Thoracic aorta (tissue), 2 donors: Measurements from ENCODE around the gene CACUL1. TPM values are rescaled to one million over a fixed set of nuclear protein-coding genes. Genes with fewer than 3 reads are reported as not detected.
A peak's percentile ranks its signal among the peaks of the same experiment; 100 is the strongest.

Experiments
- ATAC-seq: fragments of 150-250 bp; one replicate; pipeline ENCODE4 v1.8.0; 2017; ENCODE audit warnings: low read depth; ENCODE audit not compliant: insufficient number of reproducible peaks, low FRiP score
- DNase-seq: peaks from one replicate; pipeline ENCODE4 v3.0.0-alpha.2; 2020; ENCODE audit warnings: low spot score
- H3K27ac ChIP-seq, 2 donors: fragments of 200-600 bp; sonication (generic); 1 replicate in 1 of 2; 2 replicates in 1 of 2; pipeline ENCODE4 v1.5.1; 2016; ENCODE audit warnings: mild to moderate bottlenecking in 2 of 2, moderate library complexity in 2 of 2
- H3K27me3 ChIP-seq: fragments of 200-600 bp; sonication (generic); replicated peaks from 2 replicates; pipeline ENCODE4 v1.6.0; 2016; ENCODE audit warnings: mild to moderate bottlenecking; ENCODE audit not compliant: insufficient read depth
- H3K36me3 ChIP-seq: fragments of 200-600 bp; sonication (generic); one replicate; pipeline ENCODE4 v1.5.1; 2016
- H3K4me1 ChIP-seq, 2 donors: fragments of 200-600 bp; sonication (generic); 1 replicate in 1 of 2; 2 replicates in 1 of 2; pipeline versions ENCODE4 v1.5.1 to v1.6.0; 2016; ENCODE audit warnings: low read depth in 2 of 2, mild to moderate bottlenecking in 1 of 2; ENCODE audit not compliant: control insufficient read depth in 1 of 2
- H3K4me3 ChIP-seq: fragments of 200-600 bp; sonication (generic); 2 replicates; pipeline ENCODE4 v1.5.1; 2016; ENCODE audit warnings: mild to moderate bottlenecking
- H3K9me3 ChIP-seq: fragments of 200-600 bp; sonication (generic); 2 replicates; pipeline ENCODE4 v1.5.1; 2016
- CTCF ChIP-seq: fragments of 200-600 bp; sonication (generic); IDR thresholded peaks from one replicate; pipeline ENCODE4 v1.5.1; 2019; ENCODE audit warnings: antibody characterized with exemption
- total RNA-seq, 2 donors: library from RNA; depleted of rRNA; stranded (reverse); fragments of >200 nt; gene quantifications; one replicate each; pipeline versions ENCODE4 v1.1.0 to v1.2.3, GENCODE V29; 2016

CACUL1 gene
- total RNA-seq, 2 donors from 2014 or later = 32.7 to 42.9 TPM

- DNase-seq (no peak), ATAC-seq (no peak)
- Histone ChIP-seq H3K4me3 (no peak overlapping the region), H3K27ac (no peak overlapping the region), H3K4me1 (peaks cover 4 to 25% of the 10 kb centered on the region in 2 donors), H3K27me3 (no peaks in the 10 kb centered on the region), H3K9me3 (no peaks in the 10 kb centered on the region), H3K36me3 (no peaks in the 10 kb centered on the region)
- TF ChIP-seq CTCF = no peak
These were observed 28.8 kb downstream of the CACUL1 start for GRCh38 chr10:118725886-118726500.

GRCh38 chr10:118723466-118723865 is 31.3 kb downstream of the CACUL1 start:
- no peak overlapping the region for H3K4me3 ChIP-seq
- peaks cover 14 to 32% of the 10 kb centered on the region in 2 donors for H3K4me1 ChIP-seq
- ATAC-seq (no peak), DNase-seq (no peak)
- no peaks in the 10 kb centered on the region for H3K27me3 ChIP-seq
- H3K36me3 ChIP-seq = no peaks in the 10 kb centered on the region
- no peak for TF ChIP-seq CTCF
- H3K9me3 ChIP-seq = no peaks in the 10 kb centered on the region
- H3K27ac ChIP-seq = no peak overlapping the region

GRCh38 chr10:118721539-118721876 is 33.3 kb downstream of the CACUL1 start:
- H3K27ac ChIP-seq = no peak overlapping the region

GRCh38 chr10:118720685-118721538 is 33.9 kb downstream of the CACUL1 start:
- TF ChIP-seq CTCF = peak; percentile 78
- no peaks in the 10 kb centered on the region for H3K9me3 ChIP-seq
- H3K27me3 ChIP-seq = no peaks in the 10 kb centered on the region
- ATAC-seq (no peak), DNase-seq (peak; percentile 19)
- peaks cover 14 to 27% of the 10 kb centered on the region in 2 donors for H3K4me1 ChIP-seq
- no peak overlapping the region for H3K27ac ChIP-seq
- no peaks in the 10 kb centered on the region for H3K36me3 ChIP-seq
- no peak overlapping the region for H3K4me3 ChIP-seq

More at GRCh38 chr10:118721539-118721876, 33.3 kb downstream of the CACUL1 start:
- peaks cover 14 to 32% of the 10 kb centered on the region in 2 donors for H3K4me1 ChIP-seq
- DNase-seq (no peak), ATAC-seq (no peak)
- TF ChIP-seq CTCF = no peak
- H3K4me3 ChIP-seq = no peak overlapping the region
- no peaks in the 10 kb centered on the region for H3K27me3 ChIP-seq
- no peaks in the 10 kb centered on the region for H3K36me3 ChIP-seq
- H3K9me3 ChIP-seq = no peaks in the 10 kb centered on the region

- Histone ChIP-seq H3K27me3 (no peaks in the 10 kb centered on the region), H3K4me3 (no peak overlapping the region), H3K4me1 (peaks cover 1% of the 10 kb centered on the region in 2 donors), H3K9me3 (no peaks in the 10 kb centered on the region), H3K27ac (no peak overlapping the region), H3K36me3 (no peaks in the 10 kb centered on the region)
- DNase-seq (no peak), ATAC-seq (no peak)
- no peak for TF ChIP-seq CTCF
These were observed 40.4 kb downstream of the CACUL1 start for GRCh38 chr10:118714366-118714765.
